Suppressor macrophage (primary cell): ENCODE results near the gene CD83.
A peak's percentile ranks its signal among the peaks of the same experiment; 100 is the strongest.
"Not testable (repeated sequence)": the region's sequence is repeated elsewhere in the genome, so short reads cannot be mapped to it uniquely, and the experiment has no call there.

Source experiments
- DNase-seq, 4 experiments: peaks; one replicate each; pipeline ENCODE4 v3.0.0-alpha.2; 2020 to 2022

CD83 gene

DNA sequence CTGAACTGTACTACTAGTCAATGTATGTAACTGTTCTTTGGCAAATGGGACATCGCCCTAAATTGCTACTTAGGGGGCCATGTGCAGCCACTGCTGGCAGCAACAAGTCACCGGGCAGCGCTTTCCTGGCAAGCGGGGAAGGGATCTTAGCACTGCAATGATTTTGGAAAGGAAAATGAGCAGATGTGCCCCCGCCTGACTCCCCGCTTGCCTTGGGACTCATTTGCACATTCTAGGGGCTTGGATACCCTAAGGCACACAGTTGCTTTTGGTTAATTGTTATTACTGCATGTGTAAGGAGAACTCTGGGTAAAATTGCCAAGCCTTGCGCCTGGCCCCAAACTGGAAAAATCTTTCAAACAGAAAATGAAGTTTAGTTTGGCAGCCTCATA, 32.2 kb downstream of the CD83 start:
- no peak for DNase-seq

DNA sequence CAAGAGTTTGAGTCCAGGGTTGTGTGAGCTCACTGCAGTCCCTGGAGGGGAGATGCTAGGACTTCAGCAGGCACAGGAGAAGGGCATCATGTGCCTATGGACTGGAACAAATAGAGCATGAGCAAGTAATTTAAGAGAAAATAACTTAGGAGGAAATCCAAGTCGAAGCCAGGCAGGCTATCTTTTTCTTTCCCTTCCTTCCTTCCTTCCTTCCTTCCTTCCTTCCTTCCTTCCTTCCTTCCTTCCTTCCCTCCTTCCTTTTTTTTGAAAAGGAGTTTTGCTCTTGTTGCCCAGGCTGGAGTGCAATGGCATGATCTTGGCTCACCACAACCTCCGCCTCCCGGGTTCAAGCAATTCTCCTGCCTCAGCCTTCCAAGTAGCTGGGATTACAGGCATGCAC, 33.7 kb downstream of the CD83 start:
- DNase-seq, result not testable (repeated sequence)

DNA sequence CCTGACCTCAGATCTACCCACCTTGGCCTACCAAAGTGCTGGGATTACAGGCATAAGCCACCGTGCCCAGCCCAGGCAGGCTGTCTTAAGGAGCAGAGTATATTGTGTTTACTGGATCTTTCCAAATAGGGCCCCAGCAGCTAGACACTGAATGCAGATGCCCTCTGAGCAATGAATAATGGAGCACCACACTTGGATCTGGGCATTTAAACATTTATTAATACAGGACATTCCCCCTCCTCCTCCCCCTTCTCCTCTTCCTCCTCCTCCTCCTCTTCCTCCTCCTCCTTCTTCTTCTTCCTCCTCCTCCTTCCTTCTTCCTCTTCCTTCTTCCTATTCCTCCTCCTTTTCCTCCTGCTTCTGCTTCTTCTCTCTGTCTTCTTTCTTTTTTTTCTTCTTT, 34.2 kb downstream of the CD83 start:
- no peak for DNase-seq

DNA sequence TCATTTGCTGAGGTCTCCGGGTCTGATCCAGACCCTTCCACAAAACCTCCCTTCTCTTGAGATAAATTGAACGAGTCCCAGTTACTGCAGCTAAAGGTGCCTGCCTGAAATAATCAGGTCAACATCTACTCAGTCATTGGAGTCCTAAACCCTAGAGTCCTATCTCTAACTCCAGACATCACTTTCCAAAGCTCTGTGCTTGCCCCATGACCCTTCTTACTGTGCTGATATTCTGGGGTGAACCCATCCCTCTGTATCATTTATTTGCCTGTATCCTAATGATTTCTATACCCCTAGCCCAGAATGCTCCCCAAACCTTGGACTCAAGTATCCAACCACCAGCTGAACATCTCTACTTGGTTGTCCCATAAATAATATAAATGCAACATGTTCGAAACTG, 35.7 kb downstream of the CD83 start:
- DNase-seq, result no peak

DNA sequence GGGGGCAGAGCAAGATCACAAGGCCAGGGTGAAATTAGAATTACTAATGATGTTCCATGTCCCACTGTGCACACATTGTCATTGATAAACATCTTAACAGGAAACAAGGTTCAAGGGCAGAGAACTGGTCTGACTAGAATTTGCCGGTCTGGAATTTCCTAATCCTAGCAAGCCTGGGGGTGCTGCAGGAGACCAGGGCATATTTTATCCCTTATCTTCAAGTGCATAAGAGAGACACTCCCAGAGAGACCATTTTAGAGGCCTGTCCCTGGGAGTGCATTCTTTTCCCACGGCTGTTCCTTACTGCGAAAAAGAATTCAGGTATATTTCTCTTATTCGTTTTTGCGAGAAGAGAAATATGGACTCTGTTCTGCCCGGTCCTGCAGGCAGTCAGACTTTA, 41.5 kb downstream of the CD83 start:
- DNase-seq, result no peak

DNA sequence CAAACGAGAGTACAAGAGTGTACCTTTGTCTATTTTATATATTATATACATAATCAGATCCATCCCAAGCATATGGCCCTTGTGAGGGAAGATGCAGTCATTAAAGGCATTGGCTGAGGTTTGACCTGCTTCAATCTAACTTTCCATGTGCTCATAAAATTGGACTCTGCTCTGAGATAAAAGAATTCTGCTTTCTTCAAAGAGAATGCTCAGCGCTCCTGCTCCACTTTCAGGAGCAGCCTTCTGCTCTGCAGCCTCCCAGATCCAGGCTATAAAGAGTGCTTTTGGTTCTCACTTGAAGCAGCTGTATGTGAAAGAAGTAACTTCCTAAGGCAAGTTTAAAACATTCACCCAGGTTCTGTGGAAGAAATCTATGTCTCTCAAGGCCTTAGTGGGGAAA, 45.3 kb downstream of the CD83 start:
- no peak for DNase-seq

DNA sequence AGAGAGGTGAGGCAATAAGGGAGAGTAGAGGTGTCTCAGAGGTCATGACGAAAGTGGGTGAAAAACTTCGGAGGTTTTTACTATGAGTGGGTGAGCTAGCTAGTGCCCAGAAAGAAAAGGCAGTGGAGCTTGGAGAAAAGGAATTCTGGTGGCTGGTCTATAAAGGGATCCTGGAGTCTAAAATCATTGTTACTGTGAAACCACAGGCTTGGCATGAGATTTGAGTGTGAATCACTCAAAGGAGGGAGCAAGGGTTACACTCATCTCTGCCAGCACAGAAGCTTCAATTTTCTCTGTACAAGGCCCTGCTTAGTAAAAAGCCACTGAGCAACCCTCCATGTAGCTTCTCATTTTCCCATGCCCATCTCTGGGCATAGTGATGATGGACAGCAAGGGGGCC, 47.5 kb downstream of the CD83 start:
- no peak for DNase-seq

DNA sequence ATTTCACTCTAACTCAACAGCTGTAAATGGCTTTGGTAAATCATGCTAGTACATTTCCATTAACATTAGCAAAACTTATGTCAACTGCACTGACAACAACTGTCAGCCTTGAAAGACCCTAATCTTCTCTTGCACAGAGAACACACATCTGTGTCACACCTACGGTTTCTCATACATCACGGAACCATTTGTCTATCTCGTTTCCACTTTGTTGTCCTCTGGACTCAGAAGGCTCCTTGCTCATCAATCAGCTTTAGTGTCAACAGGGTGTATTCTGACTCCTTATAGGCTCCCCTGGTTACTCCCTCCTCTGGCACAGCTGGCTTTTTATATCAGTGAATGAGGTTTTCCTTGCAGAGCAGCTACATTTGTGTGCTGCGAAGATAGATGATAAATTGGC, 49.3 kb downstream of the CD83 start:
- no peak for DNase-seq

DNA sequence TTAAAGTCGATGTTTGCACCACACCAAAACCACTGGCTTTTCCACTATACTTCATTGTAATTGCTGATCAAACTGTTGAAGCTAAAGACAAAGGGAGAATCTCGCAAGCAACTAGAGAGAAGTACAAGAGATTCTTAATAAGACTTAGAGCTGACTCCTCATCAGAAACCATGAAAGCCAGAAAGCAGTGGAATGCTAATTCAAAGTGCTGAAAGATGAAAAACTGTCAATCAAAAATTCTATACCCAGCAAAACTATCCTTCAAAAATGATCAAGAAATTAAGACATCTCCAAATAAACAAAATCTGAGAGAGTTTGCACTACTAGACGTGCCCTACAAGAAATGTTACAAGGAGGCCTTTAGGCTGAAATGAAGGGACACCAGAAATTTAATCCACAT, 52.6 kb downstream of the CD83 start:
- DNase-seq, result no peak

DNA sequence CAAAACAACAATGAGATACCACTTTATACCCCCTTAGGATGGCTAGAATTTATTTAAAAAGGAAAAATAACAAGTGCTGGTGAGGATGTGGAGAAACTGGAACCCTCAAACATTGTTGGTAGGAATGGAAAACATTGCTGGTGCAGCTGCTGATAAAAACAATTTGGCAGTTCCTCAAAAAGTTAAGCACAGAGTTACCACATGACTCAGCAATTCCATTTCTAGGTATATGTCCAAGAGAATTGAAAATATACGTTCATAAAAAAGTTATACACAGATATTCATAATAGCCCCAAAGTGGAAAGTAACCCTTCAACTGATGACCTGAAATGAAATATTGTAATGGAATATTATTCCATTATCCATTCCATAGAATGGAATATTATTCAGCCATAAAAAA, 55.0 kb downstream of the CD83 start:
- DNase-seq, result no peak

DNA sequence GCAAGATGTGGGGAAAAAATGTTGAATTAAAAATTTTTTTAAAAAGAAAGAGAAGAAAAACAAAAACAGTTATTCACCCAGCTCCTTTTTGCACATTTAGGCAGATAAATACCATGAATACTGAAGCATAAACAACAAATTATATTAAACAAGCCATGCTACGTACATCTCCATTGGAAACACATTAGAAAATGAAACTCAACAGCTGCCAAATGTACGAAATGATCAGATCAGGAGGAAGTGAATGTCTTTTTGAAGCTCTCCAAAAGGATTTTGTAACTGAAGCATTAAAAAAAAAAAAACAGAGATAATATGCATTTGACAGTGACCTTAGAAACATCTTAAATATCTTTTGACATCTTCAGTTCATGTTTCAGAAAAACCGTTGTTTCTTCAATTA, 56.7 kb downstream of the CD83 start:
- peak in 1 of 4 experiments; percentile 22 for DNase-seq

DNA sequence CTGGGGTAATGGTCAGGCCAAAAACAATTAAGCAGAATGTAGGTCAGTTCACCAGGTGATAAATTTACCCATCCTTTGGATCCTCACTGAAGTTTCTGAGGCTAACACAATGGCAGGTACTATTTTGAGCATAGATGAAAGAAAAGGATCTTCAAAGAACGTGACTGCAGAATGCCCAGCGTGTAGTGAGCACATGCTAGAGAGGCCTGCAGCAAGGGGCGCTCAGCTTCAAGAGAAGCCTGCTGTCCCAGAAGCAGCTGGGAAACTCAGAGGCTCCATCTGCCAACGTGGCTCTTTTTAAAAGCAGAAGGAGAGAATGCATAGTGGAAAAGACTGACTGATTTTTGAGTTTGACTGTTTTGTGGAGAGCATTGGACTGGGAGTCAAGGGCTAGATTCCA, 57.4 kb downstream of the CD83 start:
- DNase-seq, result no peak

DNA sequence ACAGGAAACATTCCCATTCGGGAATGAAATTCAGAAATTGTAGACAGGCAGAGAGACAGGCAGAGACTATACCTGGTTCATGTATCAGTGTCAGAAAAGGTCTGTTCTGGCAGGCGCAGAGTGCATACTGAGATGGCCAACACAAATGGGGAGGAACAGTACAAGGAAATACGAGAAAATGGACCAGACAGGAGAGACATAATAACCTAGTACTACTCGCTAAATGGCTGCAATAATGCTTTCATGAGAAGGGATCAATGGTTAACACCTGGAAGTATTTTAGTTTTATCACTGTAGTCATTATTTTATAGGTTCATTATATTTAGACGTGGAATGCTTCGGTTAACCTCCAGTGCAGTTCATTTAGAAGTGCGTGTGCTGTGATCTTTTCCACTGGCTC, 58.9 kb downstream of the CD83 start:
- no peak for DNase-seq

DNA sequence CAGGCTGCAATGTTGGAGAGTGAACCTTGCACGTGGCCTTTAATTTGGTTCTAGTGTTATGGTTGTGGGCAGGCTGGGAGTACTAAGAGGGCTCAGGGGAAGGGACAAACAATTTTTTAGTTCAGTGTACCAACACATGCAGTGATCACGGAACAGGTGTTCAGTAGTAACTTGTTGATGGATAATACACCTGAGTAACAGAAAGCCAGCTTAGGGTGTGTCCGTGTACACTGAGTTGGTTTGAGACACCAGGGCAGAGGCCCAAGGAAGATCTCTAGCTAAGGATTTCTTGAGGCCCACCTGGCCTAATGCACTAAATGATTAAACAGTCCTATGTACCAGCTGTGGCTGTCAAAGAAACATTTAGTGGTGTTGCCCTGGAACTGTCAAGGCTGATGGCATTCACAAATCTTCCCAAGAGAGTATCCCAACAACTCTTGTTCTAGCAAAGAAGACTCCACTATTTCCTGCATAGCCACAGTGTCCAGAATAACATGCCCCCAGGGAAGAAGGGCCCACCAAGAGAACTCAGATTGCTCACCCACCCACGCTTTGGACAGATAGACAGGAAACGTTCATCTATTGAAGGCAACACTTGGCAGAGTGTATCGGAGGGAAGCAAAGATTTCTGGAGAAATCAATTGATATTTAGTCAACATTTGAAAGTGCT, 60.0 kb downstream of the CD83 start:
- DNase-seq, result no peak

DNA sequence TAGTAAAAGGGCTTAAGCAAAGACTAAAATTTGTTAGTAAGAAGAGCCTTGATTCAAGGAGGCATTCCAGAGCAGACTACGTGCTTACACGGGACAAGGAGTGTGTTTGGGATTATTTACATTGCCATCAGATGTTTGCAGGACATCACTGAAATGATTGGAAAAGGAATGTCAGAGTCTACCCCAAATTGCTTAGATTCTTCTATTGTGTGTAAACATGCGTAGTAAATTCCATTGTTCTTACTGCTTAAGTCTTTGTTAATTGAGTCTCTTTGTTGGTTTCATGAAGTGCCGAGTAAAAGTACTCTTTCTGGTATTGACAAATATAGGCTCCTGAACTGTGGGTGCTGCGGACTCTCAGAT, 60.5 kb downstream of the CD83 start:
- DNase-seq, result no peak

DNA sequence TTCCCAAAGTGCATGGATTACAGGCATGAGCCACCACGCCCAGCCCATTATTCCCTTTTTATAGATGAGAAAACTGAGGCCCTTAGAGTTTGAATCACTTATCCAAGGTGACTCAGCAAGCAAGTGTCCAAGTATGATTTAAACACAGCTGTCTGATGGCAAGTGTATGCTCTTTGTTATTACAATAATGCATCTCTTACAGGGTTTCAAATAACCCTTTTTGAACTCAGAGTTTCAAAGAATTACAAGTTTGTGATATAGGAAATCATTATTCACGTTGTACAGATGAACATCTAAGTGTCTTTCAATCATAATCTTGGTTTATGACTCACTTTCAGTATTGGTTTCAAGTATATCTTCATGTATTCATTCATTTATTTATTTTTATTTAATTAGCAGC, 63.0 kb downstream of the CD83 start:
- no peak for DNase-seq

DNA sequence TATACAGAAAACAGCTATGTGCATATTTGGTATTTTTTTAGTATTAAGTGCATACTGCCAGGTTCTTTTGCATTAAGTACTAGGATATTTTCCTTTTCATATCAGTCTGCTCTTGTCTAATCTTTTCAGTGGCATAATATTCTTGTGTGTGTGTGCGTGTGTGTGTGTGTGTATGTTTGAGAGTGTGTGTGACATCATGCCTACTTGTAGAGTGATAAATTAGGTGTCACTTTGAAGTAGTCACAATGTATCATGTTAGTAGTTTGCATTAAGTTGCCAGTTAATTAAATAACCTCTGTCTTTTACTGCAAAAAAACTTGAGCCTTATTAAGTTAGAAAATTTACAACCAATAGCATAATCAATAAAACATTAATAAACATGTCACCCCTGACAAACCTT, 65.3 kb downstream of the CD83 start:
- no peak for DNase-seq
